Endothelial cell of umbilical vein (primary cell): ENCODE results near the gene RAC3. TPM values are rescaled to one million over a fixed set of nuclear protein-coding genes. Genes with fewer than 3 reads are reported as not detected.

Experiments
- BruUV-seq: library from RNA; stranded (reverse); fragments of 400-500 nt; replicated peaks from 2 replicates; lab custom pipeline; 2021; lab: Mats Ljungman, UMichigan
- CTCF ChIA-PET: fragments of 300-600, 350-600 bp; sonication (Branson Sonifier 250); formaldehyde crosslinking; loops from one replicate; lab custom pipeline; 2021; ENCODE audit warnings: antibody characterized with exemption, inconsistent platforms; lab: Charles Lee
- POLR2A ChIA-PET: fragments of 300-600, 350-600 bp; sonication (Branson Sonifier 250); formaldehyde crosslinking; loops from one replicate; lab custom pipeline; 2021; ENCODE audit warnings: antibody characterized with exemption, inconsistent platforms; lab: Charles Lee
- DNase-seq: peaks from one replicate; pipeline ENCODE4 v3.0.0-alpha.2; 2011; ENCODE audit warnings: low read depth, low spot score
- FAIRE-seq: peaks from 2 replicates; lab custom pipeline; 2011; peaks lifted over from hg19 to GRCh38; lab: Jason Lieb, UNC
- H2AFZ ChIP-seq: 2 replicates; pipeline ENCODE4 v1.6.0; 2012; ENCODE audit warnings: low read depth, low read length, control low read depth, inconsistent platforms
- H3K27ac ChIP-seq: 2 replicates; pipeline ENCODE4 v1.5.1; 2011; ENCODE audit warnings: low read depth, mild to moderate bottlenecking, control low read depth, low read length, moderate library complexity; ENCODE audit not compliant: insufficient read depth
- H3K27me3 ChIP-seq, 2 experiments: 2 replicates each; pipeline versions ENCODE4 v1.6.0 to v1.6.1; 2011; ENCODE audit warnings: low read length in 2 of 2, mixed read lengths in 1 of 2; ENCODE audit not compliant: control insufficient read depth in 2 of 2, insufficient read depth in 2 of 2
- H3K36me3 ChIP-seq, 2 experiments: 2 replicates in 1 of 2; 3 replicates in 1 of 2; pipeline ENCODE4 v1.5.1; 2011; ENCODE audit warnings: low read length in 2 of 2, mild to moderate bottlenecking in 1 of 2, moderate library complexity in 1 of 2; ENCODE audit not compliant: control insufficient read depth in 2 of 2, insufficient read depth in 2 of 2; ENCODE audit errors: extremely low read depth in 1 of 2
- H3K4me1 ChIP-seq: 3 replicates; pipeline ENCODE4 v1.5.1; 2011; ENCODE audit warnings: mild to moderate bottlenecking, low read length; ENCODE audit not compliant: control insufficient read depth, insufficient read depth; ENCODE audit errors: extremely low read depth
- H3K4me2 ChIP-seq: 2 replicates; pipeline ENCODE4 v1.6.1; 2011; ENCODE audit warnings: low read length, control low read depth, mixed read lengths; ENCODE audit not compliant: insufficient read depth
- H3K4me3 ChIP-seq, 3 experiments: fragments of 200-600 bp in 1 of 3; sonication (generic), shearing (Covaris generic) in 1 of 3; replicated peaks in 1 of 3; 2 replicates each; pipeline ENCODE4 v1.5.1; 2011 to 2016; ENCODE audit warnings: control low read depth in 3 of 3, low read length in 3 of 3, mild to moderate bottlenecking in 2 of 3, inconsistent platforms in 1 of 3, low read depth in 1 of 3, moderate library complexity in 1 of 3; ENCODE audit not compliant: insufficient read depth in 1 of 3
- H3K79me2 ChIP-seq: 2 replicates; pipeline ENCODE4 v1.6.0; 2012; ENCODE audit warnings: low read length, inconsistent platforms; ENCODE audit not compliant: control insufficient read depth, insufficient read depth
- H3K9ac ChIP-seq: replicated peaks from 2 replicates; pipeline ENCODE3; 2011; ENCODE audit warnings: low read length, control low read depth; ENCODE audit not compliant: insufficient read depth; ENCODE audit errors: extremely low read depth
- H3K9me1 ChIP-seq: replicated peaks from 3 replicates; pipeline ENCODE4 v1.6.0; 2011; ENCODE audit warnings: mild to moderate bottlenecking, low read length; ENCODE audit not compliant: control insufficient read depth, insufficient read depth; ENCODE audit errors: extremely low read depth
- H3K9me3 ChIP-seq: replicated peaks from 2 replicates; pipeline ENCODE4 v1.5.1; 2012; ENCODE audit warnings: low read length, inconsistent platforms; ENCODE audit not compliant: control insufficient read depth, insufficient read depth
- H4K20me1 ChIP-seq: replicated peaks from 2 replicates; pipeline ENCODE3; 2011; ENCODE audit warnings: mild to moderate bottlenecking, low read length; ENCODE audit not compliant: control insufficient read depth, insufficient read depth; ENCODE audit errors: extremely low read depth
- CTCF ChIP-seq, 2 donors: IDR thresholded peaks; 1 replicate in 1 of 2; 2 replicates in 1 of 2; pipeline ENCODE4 v1.5.1; 2011; ENCODE audit warnings: low read length in 2 of 2, mild to moderate bottlenecking in 2 of 2, moderate library complexity in 2 of 2, control low read depth in 1 of 2, inconsistent platforms in 1 of 2, low read depth in 1 of 2; ENCODE audit not compliant: insufficient read depth in 1 of 2; ENCODE audit errors: extremely low read depth in 1 of 2
- EZH2 ChIP-seq: IDR thresholded peaks from 2 replicates; pipeline ENCODE4 v1.6.1; 2012; ENCODE audit warnings: borderline replicate concordance, low read depth, mild to moderate bottlenecking, moderate library complexity, low read length, inconsistent platforms; ENCODE audit not compliant: severe bottlenecking
- FOS ChIP-seq: IDR thresholded peaks from 2 replicates; pipeline ENCODE4 v1.6.1; 2011; ENCODE audit warnings: mild to moderate bottlenecking, low read length, moderate library complexity, borderline replicate concordance; ENCODE audit not compliant: insufficient read depth
- GATA2 ChIP-seq: IDR thresholded peaks from 2 replicates; pipeline ENCODE4 v1.7.0; 2011; ENCODE audit warnings: low read depth, mild to moderate bottlenecking, moderate library complexity, mixed read lengths, low read length; ENCODE audit not compliant: insufficient read length, insufficient read depth
- JUN ChIP-seq: IDR thresholded peaks from 2 replicates; pipeline ENCODE4 v1.6.1; 2011; ENCODE audit warnings: borderline replicate concordance, low read depth; ENCODE audit not compliant: insufficient read length, insufficient read depth
- MAX ChIP-seq: IDR thresholded peaks from 2 replicates; pipeline ENCODE4 v1.6.1; 2011; ENCODE audit not compliant: insufficient read depth, insufficient read length
- MYC ChIP-seq: IDR thresholded peaks from one replicate; pipeline ENCODE4 v1.6.1; 2011; ENCODE audit warnings: mild to moderate bottlenecking, low read depth, low read length
- POLR2A ChIP-seq: IDR thresholded peaks from 2 replicates; pipeline ENCODE4 v1.6.1; 2012; ENCODE audit warnings: low read depth, mild to moderate bottlenecking, control low read depth, low read length
- POLR2AphosphoS5 ChIP-seq: IDR thresholded peaks from 2 replicates; pipeline ENCODE4 v1.6.1; 2012; ENCODE audit warnings: low read depth, mild to moderate bottlenecking, control low read depth, low read length, moderate library complexity; ENCODE audit not compliant: insufficient read depth
- dilution Hi-C: fragments of 300-500 bp; cut with MboI; formaldehyde crosslinking; loops from one replicate; pipeline ENCODE4 v1.15.0; 2019; ENCODE audit warnings: low sequenced_read_pairs; ENCODE audit not compliant: extremely low pct_ligation_motif_present
- intact Hi-C: fragments of 100-400 bp; cut with micrococcal nuclease; formaldehyde crosslinking; loops from one replicate; pipeline ENCODE4 v1.10.0; 2022
- polyA plus RNA-seq, 4 experiments: library from polyadenylated mRNA; depleted of rRNA in 3 of 4; stranded (reverse) in 3 of 4; unstranded in 1 of 4; fragments of >200 nt; gene quantifications; 2 replicates each; pipeline versions ENCODE4 v1.2.1 to v1.2.3, GENCODE V29; 2011 to 2012; ENCODE audit warnings: missing spikeins in 1 of 4
- total RNA-seq: library from RNA; stranded (reverse); gene quantifications from 2 replicates; pipeline ENCODE4 v1.2.3, GENCODE V29; 2021

The RAC3 gene
- total and polyA plus RNA-seq, 2 donors (not counting 3 experiments of a cell fraction or from before 2014, with no cell fraction given) = 34.1 to 56.0 TPM

GRCh38 chr17:82029391-82029790 is 2.1 kb upstream of the RAC3 start:
- POLR2A ChIA-PET = no interaction called here
- CTCF ChIA-PET = interaction anchor here (1.0 to 4.2 kb wide), 12 partner anchors 8 to 309 kb away, joined by 3 to 127 read pairs (median 14); partner anchors contain the start of genes CENPX, DCXR, GPS1 and LRRC45

More at GRCh38 chr17:82029391-82029790, 2.1 kb upstream of the RAC3 start:
- Histone ChIP-seq H3K4me2 (no peak overlapping the region), H3K79me2 (peaks cover 4% of the 10 kb centered on the region), H3K9me3 (no peaks in the 10 kb centered on the region), H2AFZ (no peak overlapping the region), H3K36me3 (no peaks in the 10 kb centered on the region), H3K27me3 (no peaks in the 10 kb centered on the region), H3K4me1 (peaks cover 10% of the 10 kb centered on the region), H3K4me3 (no peak overlapping the region), H4K20me1 (no peaks in the 10 kb centered on the region), H3K27ac (no peak overlapping the region), H3K9me1 (no peaks in the 10 kb centered on the region), H3K9ac (no peak overlapping the region)
- FAIRE-seq (no peak), DNase-seq (no peak)
- BruUV-seq = no TSS peak
- intact Hi-C loops = loop anchor here (10.0 kb wide), 1 partner anchor 185 kb away; the partner anchor contains the start of gene CCDC57
- TF ChIP-seq POLR2A (no peak), CTCF (IDR thresholded peaks at IDR 0.05; ENCODE audit: extremely low read depth in 1 of 2, insufficient read depth in 1 of 2, low read depth in 1 of 2, low read length in 2 of 2) (no peak), MYC (no peak), FOS (no peak), MAX (no peak), EZH2 (no peak), JUN (no peak), GATA2 (no peak), POLR2AphosphoS5 (no peak)
- dilution Hi-C loops = no loop called here
